ENCODE measurements around the gene TOM1L2. TPM values are rescaled to one million over a fixed set of nuclear protein-coding genes. Genes with fewer than 3 reads are reported as not detected.

Gene TOM1L2
- polyA plus RNA-seq, 1 donor: 31.1 TPM

DNA sequence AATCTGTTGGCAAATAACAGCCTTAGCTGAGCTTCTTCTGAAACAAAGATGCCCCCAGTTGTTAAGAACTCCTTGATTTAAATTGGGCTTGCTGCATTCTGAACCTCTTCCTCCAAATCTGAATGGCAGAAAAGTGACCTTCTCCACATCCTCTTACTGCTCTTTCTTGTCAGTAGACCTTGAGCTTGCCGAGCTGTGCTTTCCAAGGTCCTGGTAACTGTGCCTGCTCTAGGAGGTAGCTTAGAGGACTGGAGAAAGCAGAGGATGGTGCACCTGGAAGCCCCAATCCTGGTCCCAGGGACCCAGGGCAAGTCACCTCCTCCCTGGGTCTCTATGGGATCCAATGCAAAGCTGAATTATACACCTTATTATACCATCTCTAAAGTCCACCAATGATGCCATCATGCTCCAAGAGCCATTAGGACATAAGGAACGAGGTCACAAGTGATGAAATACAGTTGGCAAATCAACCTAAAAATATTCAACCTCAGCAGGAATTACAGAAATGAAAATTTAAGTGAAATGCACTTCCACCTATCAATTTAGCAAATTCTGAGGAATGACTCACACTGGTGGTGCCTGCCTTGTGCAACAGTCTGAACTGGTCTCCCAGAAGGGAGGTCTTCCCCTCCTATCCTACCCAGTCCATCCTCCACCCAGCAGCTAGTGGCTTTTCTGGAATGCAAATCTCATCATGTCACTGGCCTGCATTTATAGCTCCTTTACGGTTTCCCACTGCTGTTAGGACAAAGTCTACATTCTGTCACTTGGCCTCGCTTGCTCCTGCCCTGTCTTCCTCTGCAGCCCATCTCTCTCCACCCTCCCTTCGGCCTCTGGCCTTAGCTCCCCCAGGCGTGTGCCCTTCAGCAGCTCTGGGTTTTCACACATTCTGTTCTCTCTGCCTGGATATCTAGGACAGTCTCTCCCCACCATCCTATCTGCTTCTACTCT lies 36.6 kb downstream of the TOM1L2 start:
- H3K36me3 ChIP-seq (ENCODE audit: control insufficient read depth, insufficient read depth, low read length): no peaks in the 10 kb centered on the region
- H3K4me1 ChIP-seq (ENCODE audit: control insufficient read depth, insufficient read depth, low read length): peaks cover 49% of the 10 kb centered on the region
- H3K4me3 ChIP-seq (ENCODE audit: low read length): no peak overlapping the region
- H3K9me3 ChIP-seq (ENCODE audit: control insufficient read depth, low read depth, low read length): no peaks in the 10 kb centered on the region
- H3K27ac ChIP-seq (ENCODE audit: low read length): peak overlapping the region; percentile 55
- 20% methylated on average over 1 of the region's 6 CpGs for WGBS (ENCODE audit: insufficient coverage, low lambda C conversion rate)
- no peaks in the 10 kb centered on the region for H3K27me3 ChIP-seq (ENCODE audit: control insufficient read depth, insufficient read depth, low read length)
- peak; percentile 87 to 91 for DNase-seq

DNA sequence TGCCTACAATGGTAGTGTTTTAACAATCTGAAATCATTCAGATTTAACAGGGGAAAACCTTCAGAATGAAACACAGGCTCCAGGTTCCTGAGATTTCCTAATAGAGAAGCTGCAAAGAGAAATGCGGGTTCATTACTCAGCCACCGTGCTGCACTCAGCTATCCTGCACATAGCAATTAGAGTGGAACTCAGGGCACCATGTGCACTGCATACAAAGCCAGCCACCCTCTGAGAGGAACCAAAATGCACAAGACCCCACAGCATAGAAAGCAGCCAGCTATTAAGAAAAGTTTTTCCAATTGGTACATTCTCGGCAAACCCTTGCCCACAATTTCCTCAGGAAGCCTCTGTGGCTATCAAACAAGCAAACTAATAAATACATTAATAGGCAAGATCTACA lies 37.4 kb downstream of the TOM1L2 start:
- no peak for DNase-seq
- no peaks in the 10 kb centered on the region for H3K36me3 ChIP-seq (ENCODE audit: control insufficient read depth, insufficient read depth, low read length)
- no peak overlapping the region for H3K4me3 ChIP-seq (ENCODE audit: low read length)
- peaks cover 43% of the 10 kb centered on the region for H3K4me1 ChIP-seq (ENCODE audit: control insufficient read depth, insufficient read depth, low read length)
- H3K9me3 ChIP-seq (ENCODE audit: control insufficient read depth, low read depth, low read length): no peaks in the 10 kb centered on the region
- no peaks in the 10 kb centered on the region for H3K27me3 ChIP-seq (ENCODE audit: control insufficient read depth, insufficient read depth, low read length)
- H3K27ac ChIP-seq (ENCODE audit: low read length): no peak overlapping the region
- no CpG with 5 or more reads among the region's 3 CpGs for WGBS (ENCODE audit: insufficient coverage, low lambda C conversion rate)

DNA sequence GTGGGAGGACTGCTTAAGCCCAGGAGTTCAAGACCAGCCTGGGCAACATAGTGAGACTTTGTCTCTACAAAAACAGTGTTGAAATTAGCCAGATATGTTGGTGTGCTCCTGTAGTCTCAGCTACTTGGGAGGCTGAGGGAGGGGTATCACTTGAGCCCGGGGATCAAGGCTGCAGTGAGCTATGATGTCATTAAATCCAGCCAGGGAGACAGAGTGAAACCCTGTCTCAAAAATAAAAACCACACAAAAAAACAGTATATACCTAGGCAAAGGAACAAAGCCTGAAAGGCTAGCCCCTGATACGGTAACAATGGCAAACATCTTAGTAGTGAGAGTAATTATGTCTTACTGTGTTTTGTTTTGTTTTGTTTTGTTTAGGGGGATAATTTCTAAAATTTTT lies 38.0 kb downstream of the TOM1L2 start:
- no peak overlapping the region for H3K27ac ChIP-seq (ENCODE audit: low read length)
- no peak for DNase-seq
- H3K4me3 ChIP-seq (ENCODE audit: low read length): no peak overlapping the region
- no peaks in the 10 kb centered on the region for H3K36me3 ChIP-seq (ENCODE audit: control insufficient read depth, insufficient read depth, low read length)
- 100% methylated on average over 1 of the region's 2 CpGs for WGBS (ENCODE audit: insufficient coverage, low lambda C conversion rate)
- H3K4me1 ChIP-seq (ENCODE audit: control insufficient read depth, insufficient read depth, low read length): peaks cover 43% of the 10 kb centered on the region
- no peaks in the 10 kb centered on the region for H3K27me3 ChIP-seq (ENCODE audit: control insufficient read depth, insufficient read depth, low read length)
- no peaks in the 10 kb centered on the region for H3K9me3 ChIP-seq (ENCODE audit: control insufficient read depth, low read depth, low read length)

DNA sequence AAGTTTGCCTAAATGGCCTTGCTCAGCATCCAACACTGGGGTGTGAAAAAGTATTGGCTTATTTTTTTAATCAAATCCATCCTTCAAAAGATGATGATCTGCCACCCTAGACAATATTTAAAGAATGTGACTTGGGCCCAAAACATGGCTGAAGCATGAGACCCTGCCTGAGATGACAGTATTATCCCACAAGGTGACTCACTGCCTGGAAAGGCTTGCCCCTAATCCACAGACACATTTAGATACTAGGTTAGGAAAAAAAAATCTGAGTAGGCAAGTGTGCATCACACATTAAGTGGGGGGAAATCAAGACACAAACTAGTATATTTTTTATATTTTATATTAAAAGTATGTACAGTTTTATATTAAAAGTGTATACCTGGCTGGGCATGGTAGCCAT lies 38.4 kb downstream of the TOM1L2 start:
- Histone ChIP-seq H3K36me3 (ENCODE audit: control insufficient read depth, insufficient read depth, low read length) (no peaks in the 10 kb centered on the region), H3K4me1 (ENCODE audit: control insufficient read depth, insufficient read depth, low read length) (peaks cover 39% of the 10 kb centered on the region), H3K27me3 (ENCODE audit: control insufficient read depth, insufficient read depth, low read length) (no peaks in the 10 kb centered on the region), H3K4me3 (ENCODE audit: low read length) (no peak overlapping the region), H3K9me3 (ENCODE audit: control insufficient read depth, low read depth, low read length) (no peaks in the 10 kb centered on the region), H3K27ac (ENCODE audit: low read length) (no peak overlapping the region)
- DNase-seq: no peak

- no peak for DNase-seq
- 74% methylated on average over 2 of the region's 2 CpGs for WGBS (ENCODE audit: insufficient coverage, low lambda C conversion rate)
- H3K27ac ChIP-seq (ENCODE audit: low read length): no peak overlapping the region
- H3K36me3 ChIP-seq (ENCODE audit: control insufficient read depth, insufficient read depth, low read length): no peaks in the 10 kb centered on the region
- peaks cover 15% of the 10 kb centered on the region for H3K4me1 ChIP-seq (ENCODE audit: control insufficient read depth, insufficient read depth, low read length)
- no peaks in the 10 kb centered on the region for H3K9me3 ChIP-seq (ENCODE audit: control insufficient read depth, low read depth, low read length)
- no peak overlapping the region for H3K4me3 ChIP-seq (ENCODE audit: low read length)
- no peaks in the 10 kb centered on the region for H3K27me3 ChIP-seq (ENCODE audit: control insufficient read depth, insufficient read depth, low read length)
These were observed 41.0 kb downstream of the TOM1L2 start for GRCh38 chr17:17931159-17931558.

GRCh38 chr17:17930674-17931073 lies 41.5 kb downstream of the TOM1L2 start:
- DNase-seq: no peak
- Histone ChIP-seq H3K9me3 (ENCODE audit: control insufficient read depth, low read depth, low read length) (no peaks in the 10 kb centered on the region), H3K36me3 (ENCODE audit: control insufficient read depth, insufficient read depth, low read length) (no peaks in the 10 kb centered on the region), H3K27me3 (ENCODE audit: control insufficient read depth, insufficient read depth, low read length) (no peaks in the 10 kb centered on the region), H3K4me1 (ENCODE audit: control insufficient read depth, insufficient read depth, low read length) (peaks cover 10% of the 10 kb centered on the region), H3K27ac (ENCODE audit: low read length) (no peak overlapping the region), H3K4me3 (ENCODE audit: low read length) (no peak overlapping the region)

DNA sequence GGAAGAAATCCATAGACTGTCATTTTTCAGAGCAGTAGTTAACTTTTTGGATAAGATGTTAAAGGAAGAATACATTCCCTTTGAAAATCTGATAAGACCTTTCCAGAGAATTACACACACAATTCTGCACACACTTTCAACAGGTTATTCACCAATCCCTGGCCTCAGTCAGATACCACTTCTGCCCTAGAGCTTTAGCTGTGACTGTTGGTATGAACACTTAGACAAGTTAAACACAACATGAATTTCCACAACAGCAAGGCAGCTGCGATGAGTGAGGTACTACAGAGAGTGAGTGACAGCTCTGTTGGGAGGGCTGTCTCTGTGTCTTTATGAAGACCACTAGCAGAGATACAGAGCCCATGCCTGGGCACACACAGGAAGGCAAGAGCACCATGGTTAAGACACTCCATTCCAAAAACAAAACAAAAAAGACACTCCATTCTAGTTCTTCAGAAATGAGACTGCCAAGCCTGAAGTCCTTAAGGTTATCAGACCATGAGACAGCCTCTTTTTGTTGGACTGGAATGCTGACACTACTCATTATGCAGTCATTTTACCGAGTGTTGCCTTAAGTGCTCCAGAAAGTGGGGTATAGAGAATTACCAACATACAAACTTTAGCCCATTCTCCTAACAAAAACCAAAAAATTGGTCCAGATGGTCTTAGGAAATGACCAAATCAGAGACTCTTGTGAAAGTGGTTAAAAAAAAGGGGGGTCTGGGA lies 42.4 kb downstream of the TOM1L2 start:
- peaks cover 3% of the 10 kb centered on the region for H3K4me1 ChIP-seq (ENCODE audit: control insufficient read depth, insufficient read depth, low read length)
- H3K36me3 ChIP-seq (ENCODE audit: control insufficient read depth, insufficient read depth, low read length): no peaks in the 10 kb centered on the region
- DNase-seq: no peak
- no peaks in the 10 kb centered on the region for H3K9me3 ChIP-seq (ENCODE audit: control insufficient read depth, low read depth, low read length)
- no CpG with 5 or more reads among the region's 2 CpGs for WGBS (ENCODE audit: insufficient coverage, low lambda C conversion rate)
- H3K27ac ChIP-seq (ENCODE audit: low read length): no peak overlapping the region
- H3K4me3 ChIP-seq (ENCODE audit: low read length): no peak overlapping the region
- H3K27me3 ChIP-seq (ENCODE audit: control insufficient read depth, insufficient read depth, low read length): no peaks in the 10 kb centered on the region

GRCh38 chr17:17928398-17929287 lies 43.6 kb downstream of the TOM1L2 start:
- no peaks in the 10 kb centered on the region for H3K4me1 ChIP-seq (ENCODE audit: control insufficient read depth, insufficient read depth, low read length)
- H3K36me3 ChIP-seq (ENCODE audit: control insufficient read depth, insufficient read depth, low read length): no peaks in the 10 kb centered on the region
- DNase-seq: no peak
- WGBS (ENCODE audit: insufficient coverage, low lambda C conversion rate): 80% methylated on average over 1 of the region's 12 CpGs
- no peaks in the 10 kb centered on the region for H3K27me3 ChIP-seq (ENCODE audit: control insufficient read depth, insufficient read depth, low read length)
- H3K4me3 ChIP-seq (ENCODE audit: low read length): no peak overlapping the region
- H3K27ac ChIP-seq (ENCODE audit: low read length): no peak overlapping the region
- no peaks in the 10 kb centered on the region for H3K9me3 ChIP-seq (ENCODE audit: control insufficient read depth, low read depth, low read length)

GRCh38 chr17:17926840-17927449 lies 45.3 kb downstream of the TOM1L2 start:
- Histone ChIP-seq H3K4me3 (ENCODE audit: low read length) (no peak overlapping the region), H3K27ac (ENCODE audit: low read length) (no peak overlapping the region), H3K4me1 (ENCODE audit: control insufficient read depth, insufficient read depth, low read length) (peaks cover 9% of the 10 kb centered on the region), H3K9me3 (ENCODE audit: control insufficient read depth, low read depth, low read length) (no peaks in the 10 kb centered on the region), H3K36me3 (ENCODE audit: control insufficient read depth, insufficient read depth, low read length) (no peaks in the 10 kb centered on the region), H3K27me3 (ENCODE audit: control insufficient read depth, insufficient read depth, low read length) (no peaks in the 10 kb centered on the region)
- no peak for DNase-seq
- 33% methylated on average over 1 of the region's 5 CpGs for WGBS (ENCODE audit: insufficient coverage, low lambda C conversion rate)

GRCh38 chr17:17926036-17926435 lies 46.2 kb downstream of the TOM1L2 start:
- H3K36me3 ChIP-seq (ENCODE audit: control insufficient read depth, insufficient read depth, low read length): no peaks in the 10 kb centered on the region
- peaks cover 18% of the 10 kb centered on the region for H3K4me1 ChIP-seq (ENCODE audit: control insufficient read depth, insufficient read depth, low read length)
- DNase-seq: no peak
- H3K27ac ChIP-seq (ENCODE audit: low read length): no peak overlapping the region
- H3K27me3 ChIP-seq (ENCODE audit: control insufficient read depth, insufficient read depth, low read length): no peaks in the 10 kb centered on the region
- WGBS (ENCODE audit: insufficient coverage, low lambda C conversion rate): no CpG with 5 or more reads among the region's 4 CpGs
- H3K4me3 ChIP-seq (ENCODE audit: low read length): no peak overlapping the region
- H3K9me3 ChIP-seq (ENCODE audit: control insufficient read depth, low read depth, low read length): no peaks in the 10 kb centered on the region
